HEK293T (cell line): ENCODE results near the gene GIPC1.

Source experiments
- CTCF ChIA-PET: fragments of 350-600 bp; formaldehyde crosslinking; extraction: SDS; loops from one replicate; lab custom pipeline; 2021; ENCODE audit warnings: antibody characterized with exemption, inconsistent platforms; lab: Yijun Ruan, JAX
- POLR2A ChIA-PET: fragments of 350-600 bp; formaldehyde crosslinking; extraction: SDS; loops from one replicate; lab custom pipeline; 2020; ENCODE audit warnings: antibody characterized with exemption, inconsistent platforms; lab: Yijun Ruan, JAX
- DNase-seq: peaks from one replicate; pipeline ENCODE4 v3.0.0; 2012; ENCODE audit warnings: mixed read lengths; ENCODE audit errors: extremely low spot score
- ARNT ChIP-seq: fragments of 450-650 bp; IDR thresholded peaks from 2 replicates; pipeline ENCODE4 v1.6.1; 2017; ENCODE audit warnings: mild to moderate bottlenecking
- BHLHE40 ChIP-seq: fragments of 450-650 bp; IDR thresholded peaks from 2 replicates; pipeline ENCODE4 v1.6.1; 2016; ENCODE audit warnings: mild to moderate bottlenecking, moderate library complexity, borderline replicate concordance
- CTBP1 ChIP-seq: fragments of 450-650 bp; IDR thresholded peaks from 2 replicates; pipeline ENCODE4 v1.6.1; 2016; ENCODE audit warnings: borderline replicate concordance
- ELF4 ChIP-seq: fragments of 450-650 bp; IDR thresholded peaks from 2 replicates; pipeline ENCODE4 v1.6.1; 2017; ENCODE audit warnings: antibody characterized with exemption
- FOXA1 ChIP-seq: fragments of 450-650 bp; IDR thresholded peaks from 2 replicates; pipeline ENCODE4 v1.6.1; 2016; ENCODE audit warnings: mild to moderate bottlenecking
- FOXK2 ChIP-seq: fragments of 450-650 bp; IDR thresholded peaks from 2 replicates; pipeline ENCODE4 v1.6.1; 2016; ENCODE audit warnings: mild to moderate bottlenecking
- FOXM1 ChIP-seq: fragments of 450-650 bp; IDR thresholded peaks from 2 replicates; pipeline ENCODE4 v1.6.1; 2017; ENCODE audit warnings: mild to moderate bottlenecking, borderline replicate concordance
- L3MBTL2 ChIP-seq: fragments of 450-650 bp; conservative IDR thresholded peaks from 2 replicates; pipeline ENCODE4 v1.6.1; 2016; ENCODE audit warnings: mild to moderate bottlenecking
- LEF1 ChIP-seq: fragments of 450-650 bp; IDR thresholded peaks from 2 replicates; pipeline ENCODE4 v1.6.1; 2017; ENCODE audit warnings: mild to moderate bottlenecking, borderline replicate concordance
- NFRKB ChIP-seq: fragments of 450-650 bp; IDR thresholded peaks from 2 replicates; pipeline ENCODE4 v1.6.1; 2016; ENCODE audit warnings: mild to moderate bottlenecking, moderate library complexity
- PKNOX1 ChIP-seq: fragments of 450-650 bp; IDR thresholded peaks from 2 replicates; pipeline ENCODE4 v1.6.1; 2016
- SUZ12 ChIP-seq: fragments of 450-650 bp; IDR thresholded peaks from 2 replicates; pipeline ENCODE4 v1.6.1; 2016; ENCODE audit warnings: mild to moderate bottlenecking
- TARDBP ChIP-seq: fragments of 450-650 bp; IDR thresholded peaks from 2 replicates; pipeline ENCODE4 v1.6.1; 2016
- ZNF384 ChIP-seq: fragments of 450-650 bp; IDR thresholded peaks from 2 replicates; pipeline ENCODE4 v1.6.1; 2016

GIPC1 gene

GRCh38 chr19:14475251-14476073, 20.5 kb downstream of the GIPC1 start, which contains the start of gene PTGER1:
TSS of gene PTGER1 (minus strand) at chr19:14475354. CDS start at chr19:14474320, 1,034 bp downstream.
- TF ChIP-seq NFRKB = no peak
- TF ChIP-seq ELF4 = no peak

GRCh38 chr19:14474827-14475226, 21.1 kb downstream of the GIPC1 start:
- CTCF ChIA-PET = interaction anchor here (0.9 kb wide), 1 partner anchor 69 kb away, joined by 3 read pairs; no protein-coding TSS in a partner anchor
- DNase-seq = no peak
- TF ChIP-seq ARNT (no peak), TARDBP (no peak), PKNOX1 (no peak), NFRKB (no peak), FOXA1 (no peak), CTBP1 (no peak), FOXM1 (no peak)
- POLR2A ChIA-PET = no interaction called here

More at GRCh38 chr19:14475251-14476073, 20.5 kb downstream of the GIPC1 start, which contains the start of gene PTGER1:
- ChIA-PET POLR2A (no interaction called here), CTCF (interaction anchor here (0.9 kb wide), 1 partner anchor 69 kb away, joined by 3 read pairs; no protein-coding TSS in a partner anchor)
- no peak for DNase-seq

- POLR2A ChIA-PET = no interaction called here
- TF ChIP-seq L3MBTL2 (no peak), CTBP1 (no peak), PKNOX1 (no peak), FOXK2 (no peak), SUZ12 (no peak), ARNT (no peak), TARDBP (no peak), LEF1 (no peak)
- no peak for DNase-seq
Observed at GRCh38 chr19:14473978-14474578, 21.8 kb downstream of the GIPC1 start.

GRCh38 chr19:14473073-14473977, 22.6 kb downstream of the GIPC1 start:
- TF ChIP-seq CTBP1 = no peak
- no peak for TF ChIP-seq ARNT
- no peak for TF ChIP-seq TARDBP
- no peak for TF ChIP-seq FOXM1
- TF ChIP-seq FOXA1 = no peak
- no peak for TF ChIP-seq BHLHE40
- CTCF ChIA-PET = interaction anchor here (0.6 to 1.8 kb wide), 4 partner anchors 8 to 35 kb away, joined by 3 to 9 read pairs (median 4); no protein-coding TSS in a partner anchor
- POLR2A ChIA-PET = no interaction called here
- no peak for DNase-seq

More at GRCh38 chr19:14473978-14474578, 21.8 kb downstream of the GIPC1 start:
- CTCF ChIA-PET = no interaction called here

GRCh38 chr19:14472202-14472938, 23.6 kb downstream of the GIPC1 start:
- ChIA-PET POLR2A (no interaction called here), CTCF (interaction anchor here (0.6 to 1.8 kb wide), 4 partner anchors 9 to 35 kb away, joined by 3 to 9 read pairs (median 4); no protein-coding TSS in a partner anchor)
- DNase-seq = peak; percentile 80
- TF ChIP-seq ZNF384 (no peak), TARDBP (no peak), L3MBTL2 (peak; percentile 70), ARNT (no peak), SUZ12 (no peak), NFRKB (no peak), FOXK2 (no peak), CTBP1 (no peak)

- ChIA-PET POLR2A (no interaction called here), CTCF (interaction anchor here (1.8 kb wide), 1 partner anchor 21 kb away, joined by 9 read pairs; no protein-coding TSS in a partner anchor)
- DNase-seq = peak; percentile 5
- no peak for TF ChIP-seq NFRKB
Observed at GRCh38 chr19:14471436-14472187, 24.3 kb downstream of the GIPC1 start.
